PC-9 (cell line): ENCODE data around the gene GAL3ST2.

Experiments
- CTCF ChIP-seq: fragments of 200-600 bp; sonication (generic); conservative IDR thresholded peaks from 2 replicates; pipeline ENCODE4 v1.6.1; 2017; ENCODE audit warnings: mixed run types, antibody characterized with exemption, mild to moderate bottlenecking, moderate library complexity
- EZH2 ChIP-seq: fragments of 200-600 bp; sonication (generic); IDR thresholded peaks from 2 replicates; pipeline ENCODE4 v1.8.0; 2017; ENCODE audit warnings: antibody characterized with exemption, low read depth

GRCh38 chr2:241755166-241755565, 21.5 kb upstream of the GAL3ST2 start:
- TF ChIP-seq CTCF (no peak), EZH2 (no peak)
